ENCODE measurements around the gene SMG7.

Gene SMG7

DNA sequence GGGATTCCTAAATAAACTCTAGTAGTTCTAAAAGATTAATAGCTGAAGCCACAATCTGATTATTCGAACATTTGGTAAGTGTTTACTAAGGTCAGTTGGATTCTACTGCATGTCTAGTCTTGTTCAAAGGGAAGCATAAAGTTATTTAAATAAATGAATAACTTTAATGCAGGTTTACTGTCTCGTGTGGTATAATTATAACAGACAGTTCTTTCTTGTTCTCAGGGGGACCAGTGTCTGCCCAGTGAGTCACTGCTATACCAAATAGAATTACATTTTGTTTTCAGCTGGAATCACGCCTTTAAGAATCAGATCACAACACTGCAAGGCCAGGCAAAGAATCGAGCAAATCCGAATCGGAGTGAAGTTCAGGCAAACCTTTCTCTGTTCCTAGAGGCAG lies 45.1 kb downstream of the SMG7 start:
- DNase-seq (ENCODE audit: low read depth): no peak
- no peak overlapping the region for H3K4me3 ChIP-seq (ENCODE audit: low read depth, low read length)
- TF ChIP-seq CTCF (conservative IDR thresholded peaks at IDR 0.05; ENCODE audit: low read depth, low read length): no peak

DNA sequence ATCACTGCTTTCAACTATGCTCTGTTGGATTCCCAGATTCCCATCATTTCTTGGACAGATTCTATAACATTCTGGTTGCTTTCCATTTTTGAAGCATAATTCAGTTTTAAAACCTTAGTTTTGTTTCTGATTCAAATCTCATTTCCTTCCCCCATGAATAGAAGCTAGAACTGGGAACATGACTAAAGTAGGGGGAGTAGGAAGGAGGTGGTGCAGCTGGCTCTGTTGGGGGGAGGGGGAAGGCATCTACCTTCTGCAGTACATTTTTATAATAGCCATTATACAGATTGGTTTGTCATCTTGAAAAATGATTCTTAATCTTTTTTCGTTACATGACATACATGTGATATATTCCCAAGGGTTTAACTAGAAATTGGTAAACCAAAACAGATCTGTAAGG lies 48.1 kb downstream of the SMG7 start:
- H3K4me3 ChIP-seq (ENCODE audit: low read depth, low read length): no peak overlapping the region
- no peak for DNase-seq (ENCODE audit: low read depth)
- TF ChIP-seq CTCF (conservative IDR thresholded peaks at IDR 0.05; ENCODE audit: low read depth, low read length): no peak

GRCh38 chr1:183522104-183522503 lies 49.8 kb downstream of the SMG7 start:
- no peak for TF ChIP-seq CTCF (conservative IDR thresholded peaks at IDR 0.05; ENCODE audit: low read depth, low read length)
- H3K4me3 ChIP-seq (ENCODE audit: low read depth, low read length): no peak overlapping the region
- DNase-seq (ENCODE audit: low read depth): no peak

GRCh38 chr1:183528577-183528976 lies 56.3 kb downstream of the SMG7 start:
- H3K4me3 ChIP-seq (ENCODE audit: low read depth, low read length): no peak overlapping the region
- no peak for TF ChIP-seq CTCF (conservative IDR thresholded peaks at IDR 0.05; ENCODE audit: low read depth, low read length)
- no peak for DNase-seq (ENCODE audit: low read depth)

DNA sequence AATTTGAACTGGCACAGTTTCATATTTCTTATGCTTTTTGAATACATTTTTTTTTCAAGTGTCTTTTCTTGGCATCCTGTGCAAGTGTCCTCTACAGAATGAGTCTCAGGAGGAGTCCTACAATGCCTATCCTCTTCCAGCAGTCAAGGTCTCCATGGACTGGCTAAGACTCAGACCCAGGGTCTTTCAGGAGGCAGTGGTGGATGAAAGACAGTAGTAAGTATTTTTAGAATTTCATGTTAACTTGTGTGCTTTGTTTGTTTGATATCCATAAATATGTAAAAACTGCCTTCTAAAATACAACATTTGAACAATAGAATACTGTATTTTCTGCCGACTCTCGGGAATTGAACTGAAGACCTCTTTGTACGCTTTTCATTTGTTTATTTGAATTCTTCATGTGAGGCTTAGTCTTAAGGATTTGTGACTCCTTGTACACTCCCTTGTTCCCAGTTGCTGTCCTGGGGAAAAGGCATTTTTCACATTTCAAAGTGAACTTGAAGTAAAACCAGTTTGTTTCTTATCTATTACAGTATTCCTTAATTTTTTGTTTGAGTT lies 61.4 kb downstream of the SMG7 start:
- no peak for TF ChIP-seq CTCF (conservative IDR thresholded peaks at IDR 0.05; ENCODE audit: low read depth, low read length)
- H3K4me3 ChIP-seq (ENCODE audit: low read depth, low read length): no peak overlapping the region
- DNase-seq (ENCODE audit: low read depth): no peak

DNA sequence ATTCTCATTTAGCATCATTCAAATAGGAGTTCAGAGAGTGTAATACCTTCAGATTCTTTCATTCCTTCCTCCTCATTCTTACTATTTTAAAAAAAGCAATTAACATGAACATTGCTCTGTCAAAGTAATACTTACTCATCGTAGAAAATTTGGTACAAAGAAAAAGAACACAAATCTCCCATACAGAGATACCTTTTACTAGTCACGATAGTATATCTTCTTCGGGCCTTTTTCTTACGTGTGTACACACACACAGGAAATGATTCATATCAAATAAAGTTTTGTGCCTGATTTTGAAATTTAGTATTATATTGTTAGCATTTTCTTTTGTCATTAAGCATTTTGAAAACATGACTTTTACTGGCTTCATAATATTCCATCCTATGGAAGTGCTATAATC lies 65.1 kb downstream of the SMG7 start:
- no peak for TF ChIP-seq CTCF (conservative IDR thresholded peaks at IDR 0.05; ENCODE audit: low read depth, low read length)
- no peak for DNase-seq (ENCODE audit: low read depth)
- no peak overlapping the region for H3K4me3 ChIP-seq (ENCODE audit: low read depth, low read length)

- H3K4me3 ChIP-seq (ENCODE audit: low read depth, low read length): peak overlapping the region; percentile 10
- peak; percentile 87 for DNase-seq (ENCODE audit: low read depth)
- peak; percentile 84 for TF ChIP-seq CTCF (conservative IDR thresholded peaks at IDR 0.05; ENCODE audit: low read depth, low read length)
Observed at GRCh38 chr1:183543619-183544204, 71.4 kb downstream of the SMG7 start.

Data from choroid plexus epithelial cell (primary cell).